GM10847 (cell line): Measurements from ENCODE around the gene DAPL1.

Experiments used
- POLR2A ChIP-seq: IDR thresholded peaks from 2 replicates; pipeline ENCODE4 v1.6.1; 2011; ENCODE audit not compliant: insufficient read length; ENCODE audit errors: extremely low read depth

The DAPL1 gene

GRCh38 chr2:158829167-158829566, 34.0 kb downstream of the DAPL1 start:
- no peak for TF ChIP-seq POLR2A

GRCh38 chr2:158830201-158830600, 35.1 kb downstream of the DAPL1 start:
- no peak for TF ChIP-seq POLR2A

- TF ChIP-seq POLR2A, result no peak
Observed at GRCh38 chr2:158835431-158835830, 40.3 kb downstream of the DAPL1 start.

GRCh38 chr2:158837645-158838044, 42.5 kb downstream of the DAPL1 start:
- TF ChIP-seq POLR2A, result no peak

GRCh38 chr2:158841850-158842249, 46.7 kb downstream of the DAPL1 start:
- TF ChIP-seq POLR2A, result no peak

- no peak for TF ChIP-seq POLR2A
Observed at GRCh38 chr2:158845444-158845843, 50.3 kb downstream of the DAPL1 start.

- TF ChIP-seq POLR2A, result no peak
Observed at GRCh38 chr2:158845859-158846258, 50.7 kb downstream of the DAPL1 start.
